Measurements from ENCODE around the gene RIMBP2. TPM values are rescaled to one million over a fixed set of nuclear protein-coding genes. Genes with fewer than 3 reads are reported as not detected.

Gene RIMBP2
- total RNA-seq, 4 donors from 2014 or later, result 0.83 to 1.8 (median 1.4) TPM

- DNase-seq (ENCODE audit: extremely low spot score), result no peak
- H3K9me3 ChIP-seq, result peaks cover 0 to 12% (median 8%) of the 10 kb centered on the region in 4 donors
- TF ChIP-seq EP300 (IDR thresholded peaks at IDR 0.05), result no peak
- TF ChIP-seq POLR2AphosphoS5 (IDR thresholded peaks at IDR 0.05), result no peak
- TF ChIP-seq CTCF (IDR thresholded peaks at IDR 0.05), result no peak
- no peak for TF ChIP-seq POLR2A (IDR thresholded peaks at IDR 0.05; ENCODE audit: low read depth)
- no peaks in the 10 kb centered on the region for H3K4me1 ChIP-seq
- H3K27ac ChIP-seq (replicated peaks in 1 of 4), result no peak overlapping the region
- no peak overlapping the region for H3K4me3 ChIP-seq
- H3K36me3 ChIP-seq, result no peaks in the 10 kb centered on the region
- intact Hi-C loops (cut with DNase I), result no loop called here
- no peaks in the 10 kb centered on the region for H3K27me3 ChIP-seq
- WGBS, result 90% methylated on average over 10 of the region's 16 CpGs
Observed at GRCh38 chr12:130437555-130438242, 278.4 kb downstream of the RIMBP2 start.

- TF ChIP-seq EP300 (IDR thresholded peaks at IDR 0.05) (no peak), CTCF (IDR thresholded peaks at IDR 0.05) (no peak), POLR2A (IDR thresholded peaks at IDR 0.05; ENCODE audit: low read depth) (no peak), POLR2AphosphoS5 (IDR thresholded peaks at IDR 0.05) (no peak)
- H3K4me3 ChIP-seq, result no peak overlapping the region
- H3K9me3 ChIP-seq, result peaks cover 0 to 12% (median 8%) of the 10 kb centered on the region in 4 donors
- H3K27ac ChIP-seq (replicated peaks in 1 of 4), result no peak overlapping the region
- DNase-seq (ENCODE audit: extremely low spot score), result no peak
- intact Hi-C loops (cut with DNase I), result no loop called here
- no peaks in the 10 kb centered on the region for H3K36me3 ChIP-seq
- no peaks in the 10 kb centered on the region for H3K4me1 ChIP-seq
- 98% methylated on average over 10 of the region's 47 CpGs for WGBS
- H3K27me3 ChIP-seq, result no peaks in the 10 kb centered on the region
Observed at GRCh38 chr12:130436741-130437501, 279.2 kb downstream of the RIMBP2 start.

- Histone ChIP-seq H3K27me3 (no peaks in the 10 kb centered on the region), H3K9me3 (peaks cover 0 to 12% (median 8%) of the 10 kb centered on the region in 4 donors), H3K36me3 (no peaks in the 10 kb centered on the region), H3K27ac (replicated peaks in 1 of 4) (no peak overlapping the region), H3K4me3 (no peak overlapping the region), H3K4me1 (no peaks in the 10 kb centered on the region)
- DNase-seq (ENCODE audit: extremely low spot score), result no peak
- intact Hi-C loops (cut with DNase I), result no loop called here
- TF ChIP-seq POLR2AphosphoS5 (IDR thresholded peaks at IDR 0.05) (no peak), EP300 (IDR thresholded peaks at IDR 0.05) (no peak), POLR2A (IDR thresholded peaks at IDR 0.05; ENCODE audit: low read depth) (no peak), CTCF (IDR thresholded peaks at IDR 0.05) (no peak)
- 88% methylated on average over 9 of the region's 17 CpGs for WGBS
Observed at GRCh38 chr12:130435826-130436225, 280.3 kb downstream of the RIMBP2 start.

- 90% methylated on average over 6 of the region's 6 CpGs for WGBS
- no peak for DNase-seq (ENCODE audit: extremely low spot score)
- intact Hi-C loops (cut with DNase I), result no loop called here
- H3K4me3 ChIP-seq, result no peak overlapping the region
- H3K36me3 ChIP-seq, result no peaks in the 10 kb centered on the region
- H3K27me3 ChIP-seq, result no peaks in the 10 kb centered on the region
- H3K4me1 ChIP-seq, result no peaks in the 10 kb centered on the region
- TF ChIP-seq EP300 (IDR thresholded peaks at IDR 0.05) (no peak), POLR2A (IDR thresholded peaks at IDR 0.05; ENCODE audit: low read depth) (no peak)
- H3K9me3 ChIP-seq, result peaks cover 0 to 12% (median 8%) of the 10 kb centered on the region in 4 donors
- H3K27ac ChIP-seq (replicated peaks in 1 of 4), result no peak overlapping the region
Observed at GRCh38 chr12:130435331-130435730, 280.8 kb downstream of the RIMBP2 start.

GRCh38 chr12:130434560-130434959 is 281.5 kb downstream of the RIMBP2 start:
- Histone ChIP-seq H3K9me3 (peaks cover 0 to 12% (median 8%) of the 10 kb centered on the region in 4 donors), H3K27me3 (no peaks in the 10 kb centered on the region), H3K4me3 (no peak overlapping the region), H3K4me1 (no peaks in the 10 kb centered on the region), H3K27ac (replicated peaks in 1 of 4) (no peak overlapping the region), H3K36me3 (no peaks in the 10 kb centered on the region)
- intact Hi-C loops (cut with DNase I), result no loop called here
- DNase-seq (ENCODE audit: extremely low spot score), result no peak
- TF ChIP-seq CTCF (IDR thresholded peaks at IDR 0.05) (no peak), POLR2A (IDR thresholded peaks at IDR 0.05; ENCODE audit: low read depth) (no peak), POLR2AphosphoS5 (IDR thresholded peaks at IDR 0.05) (no peak), EP300 (IDR thresholded peaks at IDR 0.05) (no peak)
- 89% methylated on average over 20 of the region's 22 CpGs for WGBS
